HepG2 (cell line): Measurements from ENCODE around the gene PRR12. TPM values are rescaled to one million over a fixed set of nuclear protein-coding genes. Genes with fewer than 3 reads are reported as not detected.

Source experiments
- ATAC-seq: fragments of 200-7000 bp; cut with Tn5 transposase; 3 replicates; pipeline ENCODE4 v1.9.1; 2020; ENCODE audit warnings: mild to moderate bottlenecking, moderate library complexity
- BruUV-seq: library from RNA; stranded (reverse); fragments of 400-500 nt; replicated peaks from 2 replicates; lab custom pipeline; 2021; lab: Mats Ljungman, UMichigan
- CTCF ChIA-PET: fragments of 300-600 bp; formaldehyde crosslinking; extraction: SDS; loops from one replicate; lab custom pipeline; 2021; ENCODE audit warnings: low total read pairs, inconsistent platforms, low intra/inter-chr PET ratio; lab: Yijun Ruan, JAX
- POLR2A ChIA-PET: fragments of 350-600 bp; sonication (Branson Sonifier 250); formaldehyde crosslinking; loops from one replicate; lab custom pipeline; 2020; ENCODE audit warnings: antibody characterized with exemption, inconsistent platforms; lab: Yijun Ruan, JAX
- DNase-seq: peaks from one replicate; pipeline ENCODE4 v3.0.0-alpha.2; 2015; ENCODE audit warnings: low spot score
- FAIRE-seq: peaks from 3 replicates; lab custom pipeline; 2011; peaks lifted over from hg19 to GRCh38; lab: Jason Lieb, UNC
- H2AFZ ChIP-seq: one replicate; pipeline ENCODE4 v1.6.1; 2011; ENCODE audit warnings: low read length, inconsistent platforms
- H3K27ac ChIP-seq: fragments of 300-600 bp; 3 replicates; pipeline ENCODE4 v1.8.0; 2011; ENCODE audit warnings: mixed run types, mild to moderate bottlenecking, mixed read lengths, low read length, inconsistent platforms; ENCODE audit not compliant: insufficient read depth; ENCODE audit errors: extremely low read length
- H3K27me3 ChIP-seq, 2 experiments: fragments of 200-600 bp in 1 of 2; 2 replicates in 1 of 2; 3 replicates in 1 of 2; pipeline versions ENCODE4 v1.6.0 to v1.8.0; 2011; ENCODE audit warnings: low read length in 2 of 2, mild to moderate bottlenecking in 2 of 2, moderate library complexity in 2 of 2, inconsistent platforms in 1 of 2; ENCODE audit not compliant: insufficient read depth in 2 of 2, control insufficient read depth in 1 of 2
- H3K36me3 ChIP-seq, 2 experiments: fragments of 200-600 bp in 1 of 2; replicated peaks in 1 of 2; 2 replicates in 1 of 2; 3 replicates in 1 of 2; pipeline versions ENCODE4 v1.5.1 to v1.8.0; 2011; ENCODE audit warnings: low read length in 2 of 2, inconsistent platforms in 1 of 2; ENCODE audit not compliant: insufficient read depth in 2 of 2, control insufficient read depth in 1 of 2
- H3K4me1 ChIP-seq: 2 replicates; pipeline ENCODE4 v1.5.1; 2012; ENCODE audit warnings: low read length, inconsistent platforms; ENCODE audit not compliant: insufficient read depth
- H3K4me2 ChIP-seq: 2 replicates; pipeline ENCODE4 v1.6.0; 2011; ENCODE audit warnings: low read depth, low read length, inconsistent platforms
- H3K4me3 ChIP-seq, 3 experiments: fragments of 200-600 bp in 1 of 3; sonication (generic), shearing (Covaris generic) in 1 of 3; replicated peaks in 1 of 3; 2 replicates each; pipeline ENCODE4 v1.5.1; 2011 to 2016; ENCODE audit warnings: low read length in 3 of 3, inconsistent platforms in 2 of 3, low read depth in 2 of 3, mild to moderate bottlenecking in 2 of 3, control low read depth in 1 of 3, mixed read lengths in 1 of 3; ENCODE audit not compliant: insufficient read depth in 1 of 3
- H3K79me2 ChIP-seq: one replicate; pipeline ENCODE4 v1.6.1; 2011; ENCODE audit warnings: low read length, inconsistent platforms; ENCODE audit not compliant: insufficient read depth
- H3K9ac ChIP-seq: 2 replicates; pipeline ENCODE4 v1.6.0; 2011; ENCODE audit warnings: mild to moderate bottlenecking, low read depth, low read length, inconsistent platforms; ENCODE audit not compliant: insufficient read depth
- H3K9me3 ChIP-seq: 2 replicates; pipeline ENCODE4 v1.5.1; 2012; ENCODE audit warnings: mild to moderate bottlenecking, low read length
- H4K20me1 ChIP-seq: 2 replicates; pipeline ENCODE4 v1.6.0; 2011; ENCODE audit warnings: inconsistent platforms, mild to moderate bottlenecking, low read length, moderate library complexity; ENCODE audit not compliant: insufficient read depth
- AGO2 ChIP-seq: fragments of 200-400 bp; formaldehyde crosslinking; optimal IDR thresholded peaks from 2 replicates; pipeline ENCODE3; 2017; ENCODE audit warnings: mild to moderate bottlenecking, low read depth, low read length, moderate library complexity
- HMGA1 ChIP-seq: sonication (generic); formaldehyde crosslinking; conservative IDR thresholded peaks from 2 replicates; pipeline ENCODE4 v1.4.0; 2020; ENCODE audit warnings: missing genetic modification reagents
- RFXAP ChIP-seq: sonication (generic); formaldehyde crosslinking; IDR thresholded peaks from 2 replicates; pipeline ENCODE4 v1.4.0; 2020; ENCODE audit warnings: missing genetic modification reagents, borderline replicate concordance
- TMF1 ChIP-seq: sonication (generic); formaldehyde crosslinking; IDR thresholded peaks from 2 replicates; pipeline ENCODE4 v1.8.1; 2022; ENCODE audit warnings: low read depth, missing genetic modification reagents
- ZNF549 ChIP-seq: sonication (generic); formaldehyde crosslinking; IDR thresholded peaks from 2 replicates; pipeline ENCODE4 v1.5.0; 2020; ENCODE audit warnings: missing genetic modification reagents
- WGBS: methylation state at CpG from one replicate; pipeline ENCODE4 v1.1.6; 2017; ENCODE audit warnings: low lambda C conversion rate; 5-methylcytosine and 5-hydroxymethylcytosine counted together
- in situ Hi-C: cut with HindIII; loops from 2 replicates; pipeline ENCODE4 v1.10.0; 2017; ENCODE audit warnings: low pct_unique_long_range_greater_than_20kb; ENCODE audit not compliant: extremely low pct_ligation_motif_present
- intact Hi-C: fragments of 100-400 bp; cut with micrococcal nuclease; formaldehyde crosslinking; loops from one replicate; pipeline ENCODE4 v1.10.0; 2022; ENCODE audit not compliant: unreplicated experiment
- polyA plus RNA-seq, 8 experiments: library from polyadenylated mRNA; depleted of rRNA in 3 of 8; stranded (reverse) in 7 of 8; unstranded in 1 of 8; fragments of >200 nt; fragmentation: Illumina TruSeq in 4 of 8; extraction: Trizol in 4 of 8; gene quantifications; 2 replicates each; pipeline versions ENCODE4 v1.2.1 to v1.2.3, GENCODE V29; 2011 to 2016; ENCODE audit warnings: low read depth in 4 of 8, missing spikeins in 1 of 8, mixed read lengths in 1 of 8; ENCODE audit not compliant: insufficient read depth in 1 of 8
- total RNA-seq, 5 experiments: library from RNA; depleted of rRNA; stranded (reverse); fragments of >200 nt; fragmentation: Illumina TruSeq; extraction: Trizol; gene quantifications; 2 replicates each; pipeline ENCODE4 v1.2.3, GENCODE V29; 2016; ENCODE audit warnings: low read depth in 1 of 5

PRR12 gene
- total and polyA plus RNA-seq, 2 of the 13 experiments (the other 11 are each of a cell fraction or from before 2014, with no cell fraction given): 0.62 to 1.5 TPM

DNA sequence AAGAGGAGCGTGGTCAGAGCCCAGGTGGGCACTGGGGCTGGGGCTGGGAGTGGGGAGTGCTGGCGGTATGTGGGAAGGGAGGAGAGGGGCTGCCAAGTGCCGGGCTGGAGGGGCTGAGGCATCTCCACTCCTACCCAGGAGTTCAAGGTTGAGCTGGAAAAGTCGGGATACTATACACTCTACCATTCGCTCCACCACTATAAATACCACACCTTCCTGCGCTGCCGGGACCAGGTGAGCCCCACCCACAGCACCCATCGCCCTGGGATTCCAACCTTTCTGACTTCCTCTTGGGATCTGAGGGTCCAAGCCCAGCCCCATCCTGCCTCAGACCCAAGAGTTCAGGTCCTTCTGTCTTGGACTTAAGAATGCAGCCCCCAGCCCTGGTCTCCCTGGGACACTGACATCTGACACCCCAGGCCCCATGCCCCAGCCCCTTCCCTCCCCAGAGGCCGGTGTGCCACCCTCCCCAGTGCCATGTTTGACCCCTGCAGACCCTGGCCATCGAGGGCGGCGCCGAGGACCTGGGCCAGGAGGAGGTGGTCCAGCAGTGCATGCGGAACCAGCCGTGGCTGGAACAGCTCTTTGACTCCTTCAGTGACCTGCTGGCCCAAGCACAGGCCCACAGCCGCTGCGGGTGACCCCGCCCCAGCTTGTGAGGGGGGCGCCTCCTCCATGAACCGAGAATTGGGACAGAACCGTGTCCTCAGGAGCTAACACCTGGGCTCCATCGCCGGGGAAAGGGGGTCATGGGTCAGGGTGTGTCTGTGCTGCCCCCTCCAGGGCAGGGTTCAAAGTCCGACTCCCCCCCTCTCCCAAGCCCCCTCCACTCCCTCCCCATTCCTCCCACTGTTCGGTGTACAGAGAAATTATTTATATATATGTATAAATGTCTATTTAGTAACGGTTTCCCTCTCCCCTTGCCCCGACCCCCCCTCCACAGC is 34.3 kb downstream of the PRR12 start:
- peaks cover 12 to 25% of the 10 kb centered on the region in 2 experiments; a peak in 4 of 5 replicates for H3K36me3 ChIP-seq
- POLR2A ChIA-PET: no interaction called here

DNA sequence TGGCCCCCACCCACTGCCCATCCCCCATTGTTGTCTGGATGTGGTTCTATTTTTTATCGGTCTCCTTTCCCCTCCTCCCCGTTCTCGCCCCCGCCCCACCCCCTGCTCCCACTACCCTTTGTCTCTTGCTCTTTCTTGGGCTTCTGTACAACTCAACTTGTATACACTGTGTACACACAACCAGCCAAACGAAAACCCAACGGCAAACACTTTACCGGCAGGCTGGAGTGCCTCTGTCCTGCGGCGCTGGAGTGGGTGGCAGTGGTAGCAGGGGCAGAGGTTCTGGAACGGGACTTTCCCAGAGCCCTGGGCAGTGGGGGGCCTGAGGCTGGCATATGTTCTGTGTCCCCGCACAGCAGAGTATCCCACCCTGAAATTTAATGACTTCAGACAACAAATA is 35.2 kb downstream of the PRR12 start:
- no peaks in the 10 kb centered on the region for H3K9me3 ChIP-seq
- DNase-seq (no peak), FAIRE-seq (no peak), ATAC-seq (no peak)
- no peaks in the 10 kb centered on the region for H3K4me1 ChIP-seq
- in situ Hi-C loops (no loop called here), intact Hi-C loops (no loop called here)
- peaks cover 9 to 23% of the 10 kb centered on the region in 2 experiments; a peak in 3 of 5 replicates for H3K36me3 ChIP-seq
- WGBS: 95% methylated on average over 11 of the region's 11 CpGs
- no peaks in the 10 kb centered on the region for H4K20me1 ChIP-seq
- POLR2A ChIA-PET: no interaction called here
- no peak overlapping the region for H3K9ac ChIP-seq
- no peak overlapping the region for H3K27ac ChIP-seq
- no peak overlapping the region for H2AFZ ChIP-seq
- BruUV-seq: no TSS peak
- H3K79me2 ChIP-seq: no peaks in the 10 kb centered on the region
- no peak overlapping the region for H3K4me2 ChIP-seq
- no peak for TF ChIP-seq RFXAP (CRISPR knock-in tag)
- TF ChIP-seq ZNF549 (CRISPR knock-in tag): no peak
- no peak for TF ChIP-seq TMF1 (CRISPR knock-in tag)
- H3K4me3 ChIP-seq: no peak overlapping the region
- H3K27me3 ChIP-seq: no peaks in the 10 kb centered on the region
- CTCF ChIA-PET: no interaction called here

More for the DNA sequence above, 34.3 kb downstream of the PRR12 start:
- H3K4me3 ChIP-seq: no peak overlapping the region
- H3K27ac ChIP-seq: no peak overlapping the region
- in situ Hi-C loops (no loop called here), intact Hi-C loops (no loop called here)
- no peak overlapping the region for H2AFZ ChIP-seq
- DNase-seq (no peak), FAIRE-seq (no peak), ATAC-seq (peak; percentile 35; the same call in 2 of the 3 replicates)
- H3K27me3 ChIP-seq: no peaks in the 10 kb centered on the region
- H3K79me2 ChIP-seq: no peaks in the 10 kb centered on the region
- no peak overlapping the region for H3K4me2 ChIP-seq
- 92% methylated on average over 13 of the region's 27 CpGs for WGBS
- CTCF ChIA-PET: no interaction called here
- no peaks in the 10 kb centered on the region for H4K20me1 ChIP-seq
- no peaks in the 10 kb centered on the region for H3K9me3 ChIP-seq
- H3K4me1 ChIP-seq: no peaks in the 10 kb centered on the region
- no peak overlapping the region for H3K9ac ChIP-seq
- TF ChIP-seq AGO2: peak; percentile 17
- TF ChIP-seq HMGA1 (CRISPR knock-in tag): no peak
- BruUV-seq: no TSS peak
